Measurements from ENCODE around the gene C2CD4C.
"Not testable (repeated sequence)": the region's sequence is repeated elsewhere in the genome, so short reads cannot be mapped to it uniquely, and the experiment has no call there.

Gene C2CD4C

GRCh38 chr19:364496-365287, 44.3 kb downstream of the C2CD4C start:
- no peak for DNase-seq
- Histone ChIP-seq H3K27me3 (replicated peaks) (no peaks in the 10 kb centered on the region), H3K27ac (no peak overlapping the region), H3K4me3 (ENCODE audit: low read depth, low read length) (no peak overlapping the region), H3K36me3 (replicated peaks) (no peaks in the 10 kb centered on the region)
- no peak for TF ChIP-seq CTCF (IDR thresholded peaks at IDR 0.05; ENCODE audit: low read depth, low read length, missing control alignments)
- in situ Hi-C loops (cut with HindIII; ENCODE audit: low pct_ligation_motif_present, low sequenced_read_pairs), result no loop called here

- Histone ChIP-seq H3K4me3 (ENCODE audit: low read depth, low read length) (no peak overlapping the region), H3K27ac (no peak overlapping the region), H3K27me3 (replicated peaks) (no peaks in the 10 kb centered on the region), H3K36me3 (replicated peaks) (no peaks in the 10 kb centered on the region)
- no peak for TF ChIP-seq CTCF (IDR thresholded peaks at IDR 0.05; ENCODE audit: low read depth, low read length, missing control alignments)
- no peak for DNase-seq
- in situ Hi-C loops (cut with HindIII; ENCODE audit: low pct_ligation_motif_present, low sequenced_read_pairs), result no loop called here
Measured at GRCh38 chr19:362683-363082, 46.3 kb downstream of the C2CD4C start.

- no peak for TF ChIP-seq CTCF (IDR thresholded peaks at IDR 0.05; ENCODE audit: low read depth, low read length, missing control alignments)
- in situ Hi-C loops (cut with HindIII; ENCODE audit: low pct_ligation_motif_present, low sequenced_read_pairs), result no loop called here
Measured at GRCh38 chr19:362154-362553, 46.8 kb downstream of the C2CD4C start.

GRCh38 chr19:359653-359925, 49.4 kb downstream of the C2CD4C start:
- no peak for DNase-seq
- H3K27ac ChIP-seq, result no peak overlapping the region
- no peak for TF ChIP-seq CTCF (IDR thresholded peaks at IDR 0.05; ENCODE audit: low read depth, low read length, missing control alignments)
- H3K36me3 ChIP-seq (replicated peaks), result no peaks in the 10 kb centered on the region
- no peak overlapping the region for H3K4me3 ChIP-seq (ENCODE audit: low read depth, low read length)
- no peaks in the 10 kb centered on the region for H3K27me3 ChIP-seq (replicated peaks)
- in situ Hi-C loops (cut with HindIII; ENCODE audit: low pct_ligation_motif_present, low sequenced_read_pairs), result no loop called here

More at GRCh38 chr19:362154-362553, 46.8 kb downstream of the C2CD4C start:
- no peak overlapping the region for H3K27ac ChIP-seq
- DNase-seq, result no peak
- H3K4me3 ChIP-seq (ENCODE audit: low read depth, low read length), result no peak overlapping the region
- H3K36me3 ChIP-seq (replicated peaks), result no peaks in the 10 kb centered on the region
- no peaks in the 10 kb centered on the region for H3K27me3 ChIP-seq (replicated peaks)

- H3K36me3 ChIP-seq (replicated peaks); DNase-seq; in situ Hi-C loops (cut with HindIII; ENCODE audit: low pct_ligation_motif_present, low sequenced_read_pairs); H3K4me3 ChIP-seq (ENCODE audit: low read depth, low read length); H3K27ac ChIP-seq; H3K27me3 ChIP-seq (replicated peaks): not testable (repeated sequence)
Measured at GRCh38 chr19:355536-355935, 53.4 kb downstream of the C2CD4C start.
